Occipital lobe (tissue), 2 donors: ENCODE measurements around the gene CDKL2. TPM values are rescaled to one million over a fixed set of nuclear protein-coding genes. Genes with fewer than 3 reads are reported as not detected.
"Not testable (repeated sequence)": the region's sequence is repeated elsewhere in the genome, so short reads cannot be mapped to it uniquely, and the experiment has no call there.

Experiments
- DNase-seq: peaks from one replicate; lab custom pipeline; 2025; lab: John Stamatoyannopoulos, UW
- total RNA-seq: library from RNA; depleted of rRNA; stranded (reverse); fragments of >200 nt; gene quantifications from one replicate; pipeline ENCODE4 v1.2.3, GENCODE V29; 2014

The CDKL2 gene
- 59.4 TPM for total RNA-seq

DNA sequence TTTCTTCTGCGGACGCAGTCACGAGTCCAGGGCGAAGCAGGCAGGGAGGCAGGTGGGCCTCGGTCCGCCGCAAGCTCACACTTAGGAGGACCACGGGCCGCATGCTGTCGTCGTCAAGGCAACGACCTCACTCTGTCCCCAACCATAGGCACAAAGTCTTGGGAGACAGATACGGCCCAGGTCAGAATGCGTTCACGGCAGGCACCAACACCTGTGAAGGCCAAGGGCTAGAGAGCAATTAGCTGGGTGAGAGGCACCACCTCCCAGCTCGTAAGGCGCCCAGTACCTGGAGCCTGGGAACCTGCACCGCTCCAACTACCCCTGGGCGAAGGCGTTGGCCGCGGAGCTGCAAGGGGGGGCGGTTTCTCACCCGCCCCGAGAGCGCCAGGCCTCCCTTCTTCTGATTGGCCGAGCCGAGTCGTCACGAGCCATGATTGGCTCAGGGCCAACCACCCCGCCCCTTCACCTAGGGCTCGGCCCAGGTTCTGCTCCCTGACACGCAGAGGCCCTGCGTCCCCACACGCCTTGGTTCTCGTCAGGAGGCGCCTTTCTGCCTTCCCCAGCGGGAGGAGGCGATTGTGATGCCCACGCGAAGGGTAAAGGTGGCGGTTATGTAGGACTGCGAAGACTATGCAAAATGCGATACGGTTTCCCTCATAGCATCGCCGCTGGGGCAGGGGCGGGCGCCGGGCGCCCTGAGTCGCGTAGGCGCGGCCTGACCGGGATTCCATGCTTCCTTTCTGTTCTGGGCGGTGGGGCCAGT, at the start of gene CDKL2:
TSS of gene CDKL2 (minus strand) at position 355 of the 763 bp plus-strand sequence. CDS start 4,540 bp downstream, outside the sequence.
- peak; percentile 80 for DNase-seq

DNA sequence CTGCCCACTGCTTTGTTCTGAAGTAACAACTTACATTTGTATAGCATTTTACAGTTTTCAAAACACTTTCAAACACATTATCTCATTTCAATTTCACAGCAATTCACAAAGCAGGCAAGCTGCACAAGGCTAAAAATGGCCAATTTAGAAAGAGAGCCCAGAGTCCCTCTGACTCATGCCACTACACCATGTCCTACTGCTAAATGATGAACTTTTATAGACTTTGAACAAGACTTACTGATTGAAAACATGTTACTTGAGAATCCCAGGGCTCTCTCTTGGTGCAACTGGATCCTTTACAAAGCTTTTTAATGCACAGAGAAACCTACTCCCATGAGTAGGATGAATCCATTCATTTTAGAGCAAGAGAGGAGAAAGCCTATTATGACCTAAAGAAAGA, 48.6 kb upstream of the CDKL2 start:
- DNase-seq = no peak

DNA sequence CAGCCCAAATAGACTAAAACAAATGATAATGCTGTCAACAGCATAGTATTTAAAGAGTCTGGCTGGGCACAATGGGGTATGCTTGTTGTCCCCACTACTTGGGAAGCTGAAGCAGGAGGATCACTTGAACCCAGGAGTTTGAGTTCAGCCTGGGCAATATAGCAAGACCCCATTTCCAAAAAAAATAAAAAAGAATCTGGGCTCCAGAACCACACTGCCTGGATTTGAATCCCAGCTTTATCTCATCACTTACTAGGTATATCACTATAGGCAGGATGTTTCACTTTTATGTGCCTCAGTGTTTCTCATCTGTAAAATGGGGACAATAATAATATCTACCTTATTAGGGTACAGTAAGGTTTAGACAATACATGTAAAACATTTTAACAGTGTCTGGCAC, 48.1 kb upstream of the CDKL2 start:
- no peak for DNase-seq

DNA sequence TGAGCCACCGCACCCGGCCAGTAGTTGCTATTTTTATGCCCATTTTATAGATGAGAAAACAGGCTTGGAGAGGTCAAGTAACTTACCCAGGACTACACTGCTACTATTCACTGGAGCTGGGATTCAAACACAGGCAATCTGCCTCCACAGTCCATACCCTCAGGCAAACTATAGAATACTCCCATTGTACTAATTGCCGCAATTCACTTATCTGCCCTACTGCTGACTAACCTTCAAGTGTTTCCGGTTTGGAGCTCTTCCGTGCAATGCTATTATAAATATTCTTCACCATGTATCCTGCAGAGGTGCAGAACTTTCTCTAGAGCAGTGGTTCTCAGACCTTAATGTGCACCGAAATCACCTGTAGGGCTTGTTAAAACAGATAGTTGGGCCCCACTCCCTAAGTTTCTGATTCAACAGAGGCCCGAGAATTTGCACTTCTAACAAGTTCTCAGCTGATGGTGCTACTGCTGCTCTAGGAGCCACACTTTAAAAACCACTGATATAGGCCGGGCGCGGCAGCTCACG, 44.7 kb upstream of the CDKL2 start:
- no peak for DNase-seq

DNA sequence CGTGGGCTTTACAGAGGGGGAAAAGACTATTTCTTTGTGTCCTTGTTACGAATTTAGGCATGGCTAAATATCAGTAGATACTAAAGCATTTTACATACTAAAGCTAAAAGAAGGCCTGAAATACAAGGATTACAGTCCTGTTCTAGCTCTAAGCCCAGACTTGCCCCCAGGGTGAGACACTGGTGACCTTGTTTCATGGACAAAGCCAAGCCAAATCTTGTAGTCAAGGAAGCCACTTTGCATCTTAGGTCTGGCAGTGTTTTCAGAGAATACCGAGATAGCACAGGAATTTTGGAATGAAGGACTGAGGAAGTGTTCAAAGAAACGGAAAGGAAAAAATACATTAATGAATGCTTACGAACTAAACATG, 43.6 kb upstream of the CDKL2 start:
- DNase-seq = no peak

DNA sequence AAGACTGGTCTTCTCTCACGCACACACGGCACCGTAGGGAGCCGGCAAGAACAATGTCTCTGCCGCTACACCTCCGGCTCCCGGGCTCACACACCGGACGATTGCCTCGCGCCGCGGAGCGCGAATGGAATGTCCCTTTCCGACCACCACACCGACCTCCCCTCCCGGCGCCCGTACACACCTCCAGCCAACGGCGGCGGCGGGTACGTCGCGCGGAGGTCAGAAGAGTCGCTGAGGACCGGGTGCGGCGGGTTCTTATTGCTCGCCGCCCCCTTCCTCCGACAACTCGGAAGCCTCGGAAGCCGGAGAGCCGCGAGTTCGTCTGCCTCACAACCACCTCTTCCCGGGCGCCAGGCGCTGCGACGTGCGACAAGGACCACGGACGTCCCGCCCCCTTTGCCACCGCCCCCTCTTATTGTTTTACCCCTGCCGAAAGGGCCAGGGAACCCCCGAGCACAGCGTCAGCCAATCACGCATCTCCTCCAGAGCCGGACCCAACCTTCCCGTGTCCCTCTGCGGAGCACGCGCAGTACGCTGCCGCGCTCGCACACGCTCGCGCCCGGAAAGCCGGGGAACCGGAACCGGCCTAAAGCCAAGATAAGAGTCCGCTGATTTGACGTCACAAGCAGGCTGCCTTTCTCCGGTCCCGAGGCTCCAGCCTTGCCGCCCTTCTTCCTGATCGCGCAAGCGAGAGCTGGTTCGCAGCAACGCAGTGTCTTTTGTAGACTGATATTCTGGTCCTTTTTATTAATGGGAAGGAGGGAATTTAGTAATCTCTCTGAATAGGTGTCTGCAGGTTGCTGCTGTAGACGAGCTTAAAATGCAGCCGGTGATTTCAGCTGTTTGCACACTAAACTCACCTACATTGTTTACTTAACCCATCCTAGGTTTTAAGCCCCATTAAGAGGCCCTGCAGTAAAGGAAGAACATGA, 43.0 kb upstream of the CDKL2 start, which contains the start of gene G3BP2:
TSS of gene G3BP2 (minus strand) at position 385 of the 932 bp plus-strand sequence. CDS start 11,386 bp downstream, outside the sequence.
- peak; percentile 98 for DNase-seq

DNA sequence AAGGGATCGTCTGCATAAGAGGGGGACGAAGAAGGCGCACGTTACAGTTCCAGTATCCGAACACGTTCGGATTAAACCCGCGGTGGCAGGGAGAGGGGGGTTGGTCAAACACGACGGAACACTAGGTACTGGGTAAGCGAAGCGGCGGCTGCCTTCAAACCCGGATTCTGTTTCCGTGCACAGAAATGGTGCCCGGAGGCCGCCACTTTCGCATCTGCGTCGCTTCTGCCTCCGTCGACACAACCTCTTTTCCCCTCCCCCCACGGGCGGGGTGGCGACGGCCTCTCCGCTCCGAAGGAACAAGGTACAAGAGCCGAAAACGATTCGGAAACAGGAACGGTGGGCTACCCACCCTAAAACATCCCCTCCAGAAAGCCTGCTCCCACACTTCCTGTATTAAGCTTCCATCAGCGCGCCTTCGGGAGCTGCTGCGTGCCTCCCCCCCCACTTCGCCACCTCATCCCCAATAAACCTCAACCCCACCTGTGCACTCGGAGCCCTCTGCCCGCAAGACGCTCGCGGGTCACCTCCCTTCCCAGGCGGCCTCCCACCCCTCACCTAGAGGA, 42.2 kb upstream of the CDKL2 start:
- DNase-seq = peak; percentile 45

DNA sequence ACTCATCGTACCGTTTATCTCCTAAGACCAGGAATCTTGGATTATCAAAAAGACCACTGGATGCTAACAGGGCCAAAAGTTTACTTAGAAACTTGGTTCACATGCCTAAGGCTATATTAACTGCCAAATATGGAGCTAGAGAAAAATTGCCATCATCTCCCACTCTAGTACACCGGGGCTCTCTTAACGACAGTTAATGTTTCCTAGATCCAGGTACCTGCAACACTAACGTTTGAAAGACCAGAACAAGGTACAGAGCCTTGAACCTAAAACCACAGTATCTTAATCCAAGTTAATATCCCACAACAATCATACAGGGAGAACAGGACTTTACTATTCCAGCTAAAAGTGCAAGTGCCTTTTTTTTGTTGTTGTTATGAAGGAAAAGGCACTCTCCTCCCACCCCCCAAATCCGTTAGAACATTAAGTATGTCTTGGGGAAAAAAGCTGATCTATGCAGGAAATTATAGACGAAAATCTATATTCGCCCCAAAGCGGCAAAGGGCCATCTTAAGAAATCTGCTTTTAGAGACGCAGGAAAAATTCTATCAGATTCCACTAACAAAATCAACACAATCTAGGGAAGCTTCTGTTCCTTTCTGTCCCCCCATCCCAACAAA, 41.6 kb upstream of the CDKL2 start:
- no peak for DNase-seq

DNA sequence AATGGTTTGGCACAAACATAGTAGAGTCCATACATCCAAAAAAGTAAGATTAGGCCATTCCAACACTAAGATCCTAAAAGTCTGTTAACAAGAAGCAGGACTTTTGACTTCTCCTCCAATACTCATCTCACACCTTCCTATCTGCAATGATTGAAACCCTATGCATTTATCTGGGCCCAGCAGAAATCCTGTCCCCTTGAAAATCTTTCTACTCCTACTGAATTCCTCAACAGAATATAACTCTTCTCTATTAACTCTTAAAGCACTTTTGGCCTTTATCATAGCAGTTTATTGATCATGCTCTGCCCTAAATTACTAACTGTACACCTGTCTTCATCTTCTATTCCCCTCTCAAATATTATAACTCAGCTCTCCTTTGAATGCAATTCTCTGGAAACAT, 38.3 kb upstream of the CDKL2 start:
- no peak for DNase-seq

DNA sequence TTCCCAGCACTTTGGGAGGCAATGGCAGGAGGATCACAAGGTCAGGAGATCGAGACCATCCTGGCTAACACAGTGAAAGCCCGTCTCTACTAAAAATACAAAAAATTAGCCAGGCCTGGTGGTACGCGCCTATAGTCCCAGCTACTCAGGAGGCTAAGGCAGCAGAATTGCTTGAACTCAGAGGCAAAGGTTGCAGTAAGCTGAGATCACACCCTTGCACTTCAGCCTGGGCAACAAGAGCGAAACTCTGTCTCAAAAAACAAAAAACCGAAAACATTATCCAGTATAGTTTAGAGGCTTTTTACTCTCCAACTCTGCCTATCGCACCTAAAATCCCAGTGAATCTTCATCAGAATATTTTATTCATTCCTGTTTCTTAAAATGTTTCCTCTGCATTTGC, 37.3 kb upstream of the CDKL2 start:
- not testable (repeated sequence) for DNase-seq

DNA sequence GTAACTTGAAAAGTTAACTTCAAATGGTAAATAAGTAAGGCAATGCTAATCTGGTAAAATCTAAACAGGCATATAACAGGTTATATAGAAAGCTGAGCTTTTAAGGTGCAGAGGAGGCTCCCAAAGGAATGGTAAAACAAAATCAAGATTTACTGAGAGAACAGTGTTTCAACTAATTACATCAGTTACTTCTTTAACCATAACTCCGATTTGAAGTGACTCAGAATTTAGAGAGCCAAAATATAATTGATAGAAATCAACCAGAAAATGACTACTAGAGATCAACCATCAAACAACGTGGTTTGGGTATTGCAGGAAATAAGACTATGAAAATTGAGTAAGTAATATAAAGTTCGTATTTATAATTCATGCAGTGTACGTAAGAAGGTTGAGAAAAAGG, 36.0 kb upstream of the CDKL2 start:
- no peak for DNase-seq

DNA sequence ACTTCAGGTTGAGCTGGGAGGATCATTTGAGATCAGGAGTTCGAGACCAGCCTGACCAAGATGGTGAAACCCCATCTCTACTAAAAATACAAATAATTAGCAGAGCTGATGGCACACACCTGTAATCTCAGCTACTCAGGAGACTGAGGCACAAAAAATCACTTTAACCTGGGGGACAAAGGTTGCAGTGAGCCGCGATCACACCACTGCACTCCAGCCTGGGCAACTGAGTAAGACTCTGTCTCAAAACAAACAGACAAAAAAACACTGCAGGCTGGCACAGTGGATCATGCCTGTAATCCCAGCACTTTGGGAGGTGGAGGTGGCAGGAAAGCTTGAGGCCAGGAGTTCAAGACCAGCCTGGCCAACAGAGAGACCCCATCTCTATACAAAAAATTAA, 34.3 kb upstream of the CDKL2 start:
- DNase-seq = not testable (repeated sequence)

DNA sequence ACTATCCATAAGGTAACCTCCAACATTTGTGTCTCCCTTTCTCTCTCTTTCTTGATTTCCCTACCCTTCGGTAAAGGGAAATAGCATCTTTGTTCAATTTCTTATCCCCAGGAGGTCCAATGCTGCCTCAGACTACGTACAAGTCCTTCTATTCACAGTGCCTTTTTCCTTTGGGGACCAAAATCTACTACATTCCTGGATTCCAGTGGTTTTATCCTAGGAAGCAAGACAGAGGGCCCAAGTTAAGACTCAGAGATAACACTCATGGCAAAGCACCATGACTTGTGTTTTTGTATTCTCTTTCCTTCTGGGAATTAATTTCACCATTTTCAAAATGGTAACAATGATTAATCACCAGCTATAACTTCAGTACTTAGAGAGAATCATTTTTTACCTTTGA, 32.3 kb upstream of the CDKL2 start:
- DNase-seq = no peak

DNA sequence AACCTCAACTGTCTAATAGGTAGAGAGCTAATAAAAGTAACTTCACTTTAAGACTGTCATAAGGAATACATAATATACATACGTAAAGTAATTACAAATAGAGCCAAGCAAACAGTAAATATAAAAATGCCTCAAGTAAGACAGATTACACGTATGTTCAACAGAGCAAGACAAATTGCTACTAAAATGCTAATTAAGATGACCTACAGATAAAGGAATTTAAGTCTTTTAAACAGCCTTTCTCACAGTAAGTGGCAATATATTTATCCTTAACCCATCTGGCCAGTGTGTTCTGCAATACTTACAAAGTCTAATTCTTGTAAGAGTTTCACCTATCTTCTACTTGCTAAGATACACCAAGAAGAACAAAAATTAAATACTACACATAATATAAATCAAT, 30.2 kb upstream of the CDKL2 start:
- DNase-seq = no peak

DNA sequence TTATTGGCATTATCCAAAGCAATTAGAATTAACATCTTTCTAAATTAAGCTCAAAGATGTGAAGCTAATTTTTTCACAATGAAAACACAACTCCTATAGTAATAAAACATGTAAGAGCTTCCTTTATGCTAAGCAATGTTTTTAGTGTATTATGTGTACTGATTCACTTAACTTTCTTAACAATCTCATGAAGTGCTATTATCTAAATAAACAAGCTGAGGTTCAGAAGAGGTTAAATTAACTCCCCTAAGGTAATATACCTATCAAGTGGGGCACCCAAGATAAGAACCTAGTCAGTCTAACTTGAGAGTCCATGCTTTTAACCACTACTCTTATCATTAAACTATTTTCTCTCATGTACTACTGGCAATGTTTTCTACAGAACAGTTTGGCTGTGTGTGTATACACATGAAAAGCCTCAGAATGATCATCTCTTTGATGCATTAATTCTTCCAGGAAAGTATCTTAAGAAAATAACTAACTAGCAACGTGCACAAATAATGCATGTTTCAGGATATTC, 29.2 kb upstream of the CDKL2 start:
- no peak for DNase-seq

DNA sequence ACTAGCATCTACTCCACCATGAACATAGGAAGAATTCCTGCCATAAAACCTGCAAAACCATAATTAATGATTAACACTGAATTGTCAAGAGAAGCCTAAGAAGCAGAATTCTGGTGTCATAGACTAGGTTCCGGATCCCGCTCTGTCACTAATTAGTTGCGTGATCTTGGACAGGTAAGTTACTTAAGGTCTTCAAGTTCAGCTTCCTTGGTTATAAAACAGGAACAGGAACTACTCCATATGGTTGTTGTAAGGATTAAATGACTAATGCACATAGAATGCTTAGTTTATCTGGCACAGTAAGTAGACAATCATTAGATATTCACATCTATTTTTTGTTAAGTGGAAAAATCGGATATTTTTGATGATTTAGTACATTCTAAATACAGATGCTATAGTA, 28.5 kb upstream of the CDKL2 start:
- DNase-seq = no peak

DNA sequence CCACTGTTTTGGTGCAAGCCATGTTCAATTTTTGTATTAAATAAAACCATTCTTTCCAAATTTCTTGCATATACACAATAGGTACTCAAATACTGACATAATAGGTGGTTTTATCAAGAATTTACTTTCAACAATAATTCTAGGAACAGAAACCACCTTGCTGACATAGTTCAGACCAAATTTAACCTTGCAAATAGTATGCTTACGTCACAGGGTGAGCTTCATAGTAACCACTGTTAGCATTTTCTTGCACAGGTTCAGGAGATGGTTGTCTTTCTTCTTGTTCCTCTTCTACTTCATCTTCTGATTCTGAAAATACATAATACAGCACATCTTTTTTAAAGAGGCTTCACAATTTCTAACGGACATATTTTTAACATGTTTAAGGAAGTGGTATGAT, 25.2 kb upstream of the CDKL2 start:
- no peak for DNase-seq

DNA sequence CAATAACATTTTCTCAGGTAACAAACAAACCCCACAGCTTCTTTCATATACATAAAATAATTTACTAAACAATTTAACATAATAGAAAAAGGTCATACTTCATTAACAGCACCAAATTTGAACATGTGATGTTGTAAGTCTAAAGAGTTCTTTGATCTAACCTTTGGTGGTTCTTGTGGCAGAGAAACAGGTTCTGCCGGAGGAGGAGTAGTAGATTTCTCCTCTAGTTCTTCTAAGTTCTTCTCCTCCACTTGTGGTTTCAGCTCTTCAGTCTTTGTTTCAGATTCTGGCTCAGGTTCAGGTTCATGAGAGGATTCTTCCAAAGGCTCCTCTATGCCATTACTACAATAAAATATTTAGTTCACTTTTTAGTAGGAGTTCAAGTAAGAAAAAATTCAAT, 24.6 kb upstream of the CDKL2 start:
- DNase-seq = no peak

DNA sequence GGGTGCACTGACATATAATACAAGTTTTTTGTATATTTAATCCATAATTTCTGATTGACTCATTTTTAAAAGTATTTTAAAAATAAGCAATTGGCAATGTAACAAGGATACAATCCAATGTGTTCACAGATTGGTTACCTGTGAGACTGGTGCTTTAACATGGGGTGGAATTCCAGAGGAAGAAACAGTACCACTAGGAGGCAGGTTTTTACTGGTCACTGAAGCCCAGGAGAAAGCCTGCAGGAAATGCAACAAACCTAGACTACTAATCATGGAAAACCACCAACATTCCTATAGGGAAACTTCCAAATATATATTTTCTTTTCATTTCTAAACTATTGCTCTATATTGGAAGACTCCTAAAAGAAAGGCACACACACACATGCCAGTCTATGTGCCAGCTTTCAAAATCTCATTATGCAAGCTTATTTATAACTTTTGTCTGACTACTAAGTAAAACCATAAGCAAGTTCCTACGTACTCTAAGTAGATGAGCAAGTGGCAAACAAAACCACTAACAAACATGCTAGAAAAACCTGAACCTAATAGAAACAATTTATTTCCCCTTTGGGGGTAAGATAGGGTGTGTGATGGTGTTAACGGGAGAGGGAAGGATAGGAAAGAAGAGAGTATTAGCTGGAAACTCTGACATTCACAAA, 23.6 kb upstream of the CDKL2 start:
- no peak for DNase-seq

DNA sequence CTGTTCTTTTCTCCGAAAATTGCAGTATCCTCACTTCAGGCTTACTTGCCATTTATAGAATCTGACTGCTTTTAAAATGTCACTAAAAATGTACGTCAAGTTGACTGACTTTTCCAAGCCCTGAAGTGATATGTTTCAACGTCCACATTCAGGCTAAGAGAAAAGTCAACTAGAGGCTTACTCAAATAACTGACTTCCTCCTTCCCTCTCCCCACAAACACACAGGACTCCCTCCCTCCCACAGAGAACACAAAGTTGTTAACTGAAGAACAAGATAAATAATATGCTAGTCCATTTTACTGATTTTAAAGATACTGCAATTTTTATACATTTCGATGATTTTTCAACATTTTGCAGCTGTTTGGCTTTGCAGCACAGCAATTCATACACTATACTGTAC, 13.8 kb upstream of the CDKL2 start:
- DNase-seq = no peak

DNA sequence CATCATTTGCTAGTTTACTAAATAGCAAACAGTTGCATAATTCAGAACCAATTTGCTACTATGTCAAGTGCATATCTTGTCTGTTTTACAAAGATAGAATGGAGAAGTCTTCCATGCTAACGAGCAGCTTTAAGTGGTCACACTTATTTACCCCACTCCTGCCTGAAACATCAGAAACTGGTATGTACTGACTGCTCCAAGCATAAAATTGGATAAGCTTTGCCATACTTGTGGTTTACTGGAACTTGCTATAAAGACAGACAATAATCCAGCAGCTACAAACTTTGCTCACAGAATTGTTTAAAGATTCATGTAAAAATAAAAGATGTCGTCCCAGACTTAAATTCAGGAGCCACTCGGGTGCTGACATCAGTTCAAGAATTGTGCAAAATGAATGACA, 13.3 kb upstream of the CDKL2 start:
- no peak for DNase-seq
